HepG2 (cell line): ENCODE results near the gene GSTA1. TPM values are rescaled to one million over a fixed set of nuclear protein-coding genes. Genes with fewer than 3 reads are reported as not detected.
"Not testable (repeated sequence)": the region's sequence is repeated elsewhere in the genome, so short reads cannot be mapped to it uniquely, and the experiment has no call there.

Experiments used
- ATAC-seq: fragments of 200-7000 bp; cut with Tn5 transposase; 3 replicates; pipeline ENCODE4 v1.9.1; 2020; ENCODE audit warnings: mild to moderate bottlenecking, moderate library complexity
- BruUV-seq: library from RNA; stranded (reverse); fragments of 400-500 nt; replicated peaks from 2 replicates; lab custom pipeline; 2021; lab: Mats Ljungman, UMichigan
- CTCF ChIA-PET: fragments of 300-600 bp; formaldehyde crosslinking; extraction: SDS; loops from one replicate; lab custom pipeline; 2021; ENCODE audit warnings: low total read pairs, inconsistent platforms, low intra/inter-chr PET ratio; lab: Yijun Ruan, JAX
- POLR2A ChIA-PET: fragments of 350-600 bp; sonication (Branson Sonifier 250); formaldehyde crosslinking; loops from one replicate; lab custom pipeline; 2020; ENCODE audit warnings: antibody characterized with exemption, inconsistent platforms; lab: Yijun Ruan, JAX
- DNase-seq: peaks from one replicate; pipeline ENCODE4 v3.0.0-alpha.2; 2015; ENCODE audit warnings: low spot score
- FAIRE-seq: peaks from 3 replicates; lab custom pipeline; 2011; peaks lifted over from hg19 to GRCh38; lab: Jason Lieb, UNC
- H2AFZ ChIP-seq: one replicate; pipeline ENCODE4 v1.6.1; 2011; ENCODE audit warnings: low read length, inconsistent platforms
- H3K27ac ChIP-seq: fragments of 300-600 bp; 3 replicates; pipeline ENCODE4 v1.8.0; 2011; ENCODE audit warnings: mixed run types, mild to moderate bottlenecking, mixed read lengths, low read length, inconsistent platforms; ENCODE audit not compliant: insufficient read depth; ENCODE audit errors: extremely low read length
- H3K27me3 ChIP-seq, 2 experiments: fragments of 200-600 bp in 1 of 2; 2 replicates in 1 of 2; 3 replicates in 1 of 2; pipeline versions ENCODE4 v1.6.0 to v1.8.0; 2011; ENCODE audit warnings: low read length in 2 of 2, mild to moderate bottlenecking in 2 of 2, moderate library complexity in 2 of 2, inconsistent platforms in 1 of 2; ENCODE audit not compliant: insufficient read depth in 2 of 2, control insufficient read depth in 1 of 2
- H3K36me3 ChIP-seq, 2 experiments: fragments of 200-600 bp in 1 of 2; replicated peaks in 1 of 2; 2 replicates in 1 of 2; 3 replicates in 1 of 2; pipeline versions ENCODE4 v1.5.1 to v1.8.0; 2011; ENCODE audit warnings: low read length in 2 of 2, inconsistent platforms in 1 of 2; ENCODE audit not compliant: insufficient read depth in 2 of 2, control insufficient read depth in 1 of 2
- H3K4me1 ChIP-seq: 2 replicates; pipeline ENCODE4 v1.5.1; 2012; ENCODE audit warnings: low read length, inconsistent platforms; ENCODE audit not compliant: insufficient read depth
- H3K4me2 ChIP-seq: 2 replicates; pipeline ENCODE4 v1.6.0; 2011; ENCODE audit warnings: low read depth, low read length, inconsistent platforms
- H3K4me3 ChIP-seq, 3 experiments: fragments of 200-600 bp in 1 of 3; sonication (generic), shearing (Covaris generic) in 1 of 3; replicated peaks in 1 of 3; 2 replicates each; pipeline ENCODE4 v1.5.1; 2011 to 2016; ENCODE audit warnings: low read length in 3 of 3, inconsistent platforms in 2 of 3, low read depth in 2 of 3, mild to moderate bottlenecking in 2 of 3, control low read depth in 1 of 3, mixed read lengths in 1 of 3; ENCODE audit not compliant: insufficient read depth in 1 of 3
- H3K79me2 ChIP-seq: one replicate; pipeline ENCODE4 v1.6.1; 2011; ENCODE audit warnings: low read length, inconsistent platforms; ENCODE audit not compliant: insufficient read depth
- H3K9ac ChIP-seq: 2 replicates; pipeline ENCODE4 v1.6.0; 2011; ENCODE audit warnings: mild to moderate bottlenecking, low read depth, low read length, inconsistent platforms; ENCODE audit not compliant: insufficient read depth
- H3K9me3 ChIP-seq: 2 replicates; pipeline ENCODE4 v1.5.1; 2012; ENCODE audit warnings: mild to moderate bottlenecking, low read length
- H4K20me1 ChIP-seq: 2 replicates; pipeline ENCODE4 v1.6.0; 2011; ENCODE audit warnings: inconsistent platforms, mild to moderate bottlenecking, low read length, moderate library complexity; ENCODE audit not compliant: insufficient read depth
- NR1H2 ChIP-seq: sonication (generic); formaldehyde crosslinking; IDR thresholded peaks from 2 replicates; pipeline ENCODE4 v1.8.1; 2022; ENCODE audit warnings: low read depth, missing genetic modification reagents, borderline replicate concordance
- ZNF335 ChIP-seq: sonication (generic); formaldehyde crosslinking; IDR thresholded peaks from 2 replicates; pipeline ENCODE4 v1.4.0; 2020; ENCODE audit warnings: missing genetic modification reagents
- ZNF484 ChIP-seq: sonication (generic); formaldehyde crosslinking; IDR thresholded peaks from 2 replicates; pipeline ENCODE4 v1.5.1; 2020; ENCODE audit warnings: mild to moderate bottlenecking, low read depth, missing genetic modification reagents, borderline replicate concordance
- ZNF672 ChIP-seq: sonication (generic); formaldehyde crosslinking; IDR thresholded peaks from 2 replicates; pipeline ENCODE4 v1.8.1; 2022; ENCODE audit warnings: missing genetic modification reagents
- WGBS: methylation state at CpG from one replicate; pipeline ENCODE4 v1.1.6; 2017; ENCODE audit warnings: low lambda C conversion rate; 5-methylcytosine and 5-hydroxymethylcytosine counted together
- in situ Hi-C: cut with HindIII; loops from 2 replicates; pipeline ENCODE4 v1.10.0; 2017; ENCODE audit warnings: low pct_unique_long_range_greater_than_20kb; ENCODE audit not compliant: extremely low pct_ligation_motif_present
- intact Hi-C: fragments of 100-400 bp; cut with micrococcal nuclease; formaldehyde crosslinking; loops from one replicate; pipeline ENCODE4 v1.10.0; 2022; ENCODE audit not compliant: unreplicated experiment
- polyA plus RNA-seq, 8 experiments: library from polyadenylated mRNA; depleted of rRNA in 3 of 8; stranded (reverse) in 7 of 8; unstranded in 1 of 8; fragments of >200 nt; fragmentation: Illumina TruSeq in 4 of 8; extraction: Trizol in 4 of 8; gene quantifications; 2 replicates each; pipeline versions ENCODE4 v1.2.1 to v1.2.3, GENCODE V29; 2011 to 2016; ENCODE audit warnings: low read depth in 4 of 8, missing spikeins in 1 of 8, mixed read lengths in 1 of 8; ENCODE audit not compliant: insufficient read depth in 1 of 8
- total RNA-seq, 5 experiments: library from RNA; depleted of rRNA; stranded (reverse); fragments of >200 nt; fragmentation: Illumina TruSeq; extraction: Trizol; gene quantifications; 2 replicates each; pipeline ENCODE4 v1.2.3, GENCODE V29; 2016; ENCODE audit warnings: low read depth in 1 of 5

Gene GSTA1
- total and polyA plus RNA-seq, 2 of the 13 experiments (the other 11 are each of a cell fraction or from before 2014, with no cell fraction given) = 6.2 to 282 TPM

- TF ChIP-seq ZNF484 (CRISPR knock-in tag) = no peak
- no peak for TF ChIP-seq NR1H2 (CRISPR knock-in tag)
- TF ChIP-seq ZNF672 (CRISPR knock-in tag) = no peak
- TF ChIP-seq ZNF335 (CRISPR knock-in tag) = no peak
- BruUV-seq = no TSS peak
- Histone ChIP-seq H3K9ac (no peak overlapping the region), H3K79me2 (no peaks in the 10 kb centered on the region), H3K4me1 (peaks cover 53% of the 10 kb centered on the region), H2AFZ (no peak overlapping the region), H4K20me1 (no peaks in the 10 kb centered on the region), H3K27ac (peak overlapping the region; percentile 15), H3K36me3 (no peaks in the 10 kb centered on the region), H3K9me3 (peaks cover 13% of the 10 kb centered on the region), H3K4me3 (no peak overlapping the region), H3K4me2 (no peak overlapping the region), H3K27me3 (no peaks in the 10 kb centered on the region)
- DNase-seq (no peak), ATAC-seq (peak; percentile 39), FAIRE-seq (no peak)
- in situ Hi-C loops = no loop called here
- 0% methylated on average over 1 of the region's 1 CpG for WGBS
- intact Hi-C loops = no loop called here
- CTCF ChIA-PET = no interaction called here
- POLR2A ChIA-PET = no interaction called here
Measured at GRCh38 chr6:52790861-52791260, 12.8 kb downstream of the GSTA1 start.

DNA sequence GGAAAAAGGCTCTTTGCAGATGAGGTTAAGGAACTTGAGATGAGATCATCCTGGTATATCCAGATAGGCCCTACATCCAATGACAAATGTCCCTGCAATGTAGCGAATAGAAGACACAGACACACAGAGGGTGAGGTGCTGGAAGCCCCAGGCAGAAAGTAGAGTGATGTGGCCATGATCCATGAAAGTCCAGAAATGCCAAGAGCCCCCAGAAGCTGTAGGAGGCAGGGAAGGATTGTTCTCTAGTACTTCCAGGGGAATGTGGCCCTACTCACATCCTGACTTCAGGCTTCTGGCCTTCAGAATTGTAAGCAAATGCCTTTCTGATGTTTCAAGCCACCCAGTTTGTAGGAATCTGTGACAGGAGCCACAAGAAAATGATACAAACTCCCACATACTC lies 14.0 kb downstream of the GSTA1 start:
- intact Hi-C loops, H3K27me3 ChIP-seq, ATAC-seq, FAIRE-seq, H4K20me1 ChIP-seq, POLR2A ChIA-PET, BruUV-seq, H3K4me3 ChIP-seq, H3K79me2 ChIP-seq, H3K9ac ChIP-seq, CTCF ChIA-PET, H3K36me3 ChIP-seq, H2AFZ ChIP-seq, H3K4me2 ChIP-seq, DNase-seq: not testable (repeated sequence)
- WGBS = 95% methylated on average over 1 of the region's 1 CpG
- Histone ChIP-seq H3K9me3 (peaks cover 13% of the 10 kb centered on the region), H3K4me1 (peaks cover 61% of the 10 kb centered on the region), H3K27ac (peak overlapping the region; percentile 16)
- in situ Hi-C loops = loop anchor here (5.0 kb wide), 1 partner anchor 38 kb away; no protein-coding TSS in a partner anchor
